Neuronal stem cell (in vitro differentiated cells): ENCODE results near the gene SYNDIG1.

Source experiments
- DNase-seq: peaks from one replicate; pipeline ENCODE4 v3.0.0-alpha.2; 2013; ENCODE audit warnings: low spot score
- H2AFZ ChIP-seq: one replicate; pipeline ENCODE4 v1.6.1; 2013; ENCODE audit warnings: mild to moderate bottlenecking, low read length, inconsistent platforms
- H2AK5ac ChIP-seq: 2 replicates; pipeline ENCODE4 v1.6.1; 2013; ENCODE audit warnings: low read depth, mild to moderate bottlenecking, inconsistent platforms, low read length, moderate library complexity, mixed read lengths
- H2BK120ac ChIP-seq: 2 replicates; pipeline ENCODE4 v1.6.1; 2013; ENCODE audit warnings: low read depth, mild to moderate bottlenecking, inconsistent platforms, low read length, moderate library complexity, mixed read lengths
- H2BK12ac ChIP-seq: one replicate; pipeline ENCODE4 v1.6.1; 2013; ENCODE audit warnings: low read length, inconsistent platforms
- H2BK15ac ChIP-seq: 2 replicates; pipeline ENCODE4 v1.6.1; 2013; ENCODE audit warnings: mild to moderate bottlenecking, low read length, inconsistent platforms, mixed read lengths
- H2BK5ac ChIP-seq: one replicate; pipeline ENCODE4 v1.6.1; 2013; ENCODE audit warnings: inconsistent platforms, mild to moderate bottlenecking, low read length, moderate library complexity
- H3K14ac ChIP-seq: one replicate; pipeline ENCODE4 v1.6.1; 2013; ENCODE audit warnings: low read length, inconsistent platforms
- H3K18ac ChIP-seq: 2 replicates; pipeline ENCODE4 v1.6.1; 2013; ENCODE audit warnings: low read length, inconsistent platforms
- H3K23ac ChIP-seq: 2 replicates; pipeline ENCODE4 v1.6.1; 2013; ENCODE audit warnings: low read depth, mild to moderate bottlenecking, mixed read lengths, low read length, inconsistent platforms; ENCODE audit not compliant: poor library complexity
- H3K27ac ChIP-seq: replicated peaks from 3 replicates; pipeline ENCODE4 v1.5.1; 2013; ENCODE audit warnings: low read length, inconsistent platforms
- H3K27me3 ChIP-seq, 3 experiments: 2 replicates each; pipeline ENCODE4 v1.6.1; 2013; ENCODE audit warnings: low read length in 3 of 3, mild to moderate bottlenecking in 2 of 3, inconsistent platforms in 1 of 3, low read depth in 1 of 3, mixed read lengths in 1 of 3, moderate library complexity in 1 of 3; ENCODE audit not compliant: control insufficient read depth in 3 of 3, insufficient read depth in 3 of 3
- H3K36me3 ChIP-seq, 2 donors: replicated peaks in 1 of 2; 2 replicates each; pipeline ENCODE4 v1.6.1; 2013; ENCODE audit warnings: low read length in 2 of 2; ENCODE audit not compliant: control insufficient read depth in 2 of 2, insufficient read depth in 2 of 2
- H3K4ac ChIP-seq: 2 replicates; pipeline ENCODE4 v1.6.1; 2013; ENCODE audit warnings: inconsistent platforms, mild to moderate bottlenecking, low read length, moderate library complexity
- H3K4me1 ChIP-seq, 2 donors: 1 replicate in 1 of 2; 2 replicates in 1 of 2; pipeline ENCODE4 v1.6.1; 2013; ENCODE audit warnings: low read length in 2 of 2, low read depth in 1 of 2; ENCODE audit not compliant: control insufficient read depth in 2 of 2, insufficient read depth in 1 of 2
- H3K4me2 ChIP-seq: one replicate; pipeline ENCODE4 v1.6.1; 2013; ENCODE audit warnings: mild to moderate bottlenecking, low read length, inconsistent platforms; ENCODE audit not compliant: insufficient read depth, poor library complexity, severe bottlenecking
- H3K4me3 ChIP-seq, 2 donors: 2 replicates each; pipeline ENCODE4 v1.5.1; 2013; ENCODE audit warnings: low read length in 2 of 2, mild to moderate bottlenecking in 2 of 2, inconsistent platforms in 1 of 2, moderate library complexity in 1 of 2
- H3K79me1 ChIP-seq: one replicate; pipeline ENCODE4 v1.6.1; 2013; ENCODE audit warnings: low read depth, mild to moderate bottlenecking, inconsistent platforms, low read length, moderate library complexity
- H3K9ac ChIP-seq: one replicate; pipeline ENCODE4 v1.6.1; 2013; ENCODE audit warnings: mild to moderate bottlenecking, low read depth, low read length, inconsistent platforms; ENCODE audit not compliant: poor library complexity
- H3K9me3 ChIP-seq, 2 donors: replicated peaks in 1 of 2; 2 replicates each; pipeline versions ENCODE3 to v1.6.1; 2013; ENCODE audit warnings: low read length in 2 of 2, mild to moderate bottlenecking in 2 of 2, inconsistent platforms in 1 of 2, low read depth in 1 of 2, mixed read lengths in 1 of 2, moderate library complexity in 1 of 2; ENCODE audit not compliant: control insufficient read depth in 2 of 2, insufficient read depth in 1 of 2
- H4K8ac ChIP-seq: one replicate; pipeline ENCODE4 v1.6.1; 2013; ENCODE audit warnings: low read depth, mild to moderate bottlenecking, inconsistent platforms, low read length, moderate library complexity
- H4K91ac ChIP-seq: one replicate; pipeline ENCODE4 v1.6.1; 2013; ENCODE audit warnings: low read length, low read depth, mild to moderate bottlenecking, inconsistent platforms; ENCODE audit not compliant: poor library complexity
- WGBS, 2 donors: extraction: QIAGEN DNeasy Blood & Tissue Kit; methylation state at CpG; one replicate each; pipeline ENCODE4 v1.1.7; 2013; ENCODE audit warnings: missing lambda C conversion rate in 2 of 2, mixed read lengths in 1 of 2; ENCODE audit not compliant: insufficient read length in 2 of 2, insufficient replicate concordance in 1 of 2; ENCODE audit errors: extremely low coverage in 2 of 2; 5-methylcytosine and 5-hydroxymethylcytosine counted together

Gene SYNDIG1

DNA sequence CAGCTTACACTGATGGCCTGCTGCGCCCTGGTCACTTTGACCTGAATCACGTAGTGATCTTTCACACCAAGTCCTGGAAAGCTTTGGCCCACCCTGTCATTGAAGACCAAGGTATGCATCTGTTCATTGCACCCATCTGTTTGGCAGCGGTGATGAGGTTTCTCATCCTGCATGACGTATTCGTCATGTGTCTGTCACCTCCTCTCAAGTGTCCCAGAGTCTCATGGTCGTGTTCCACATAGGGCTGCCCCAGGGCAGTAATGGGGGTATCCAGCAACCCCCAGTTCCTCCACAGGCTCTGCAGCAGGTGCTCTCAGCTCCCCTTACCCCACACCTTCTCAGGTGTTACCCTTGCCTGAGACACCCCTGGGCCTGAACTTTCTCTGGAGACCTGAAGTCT, 104.1 kb downstream of the SYNDIG1 start:
- no peak overlapping the region for H3K4ac ChIP-seq
- no peak overlapping the region for H2AFZ ChIP-seq
- no peaks in the 10 kb centered on the region for H3K27me3 ChIP-seq
- H3K18ac ChIP-seq = no peak overlapping the region
- no peaks in the 10 kb centered on the region for H3K36me3 ChIP-seq
- H3K23ac ChIP-seq = no peak overlapping the region
- no peak overlapping the region for H4K8ac ChIP-seq
- H3K79me1 ChIP-seq = no peaks in the 10 kb centered on the region
- no peak overlapping the region for H2BK120ac ChIP-seq
- H3K27ac ChIP-seq = no peak overlapping the region
- H2AK5ac ChIP-seq = no peak overlapping the region
- no peak overlapping the region for H3K4me3 ChIP-seq
- WGBS, 2 donors = no CpG with 5 or more reads among the region's 6 CpGs
- no peak overlapping the region for H4K91ac ChIP-seq
- H3K4me1 ChIP-seq = peaks cover 0 to 4% of the 10 kb centered on the region in 2 donors
- H3K14ac ChIP-seq = no peak overlapping the region
- no peak overlapping the region for H2BK5ac ChIP-seq
- no peak overlapping the region for H2BK15ac ChIP-seq
- no peak for DNase-seq
- no peak overlapping the region for H2BK12ac ChIP-seq
- no peaks in the 10 kb centered on the region for H3K9me3 ChIP-seq
- H3K4me2 ChIP-seq = no peak overlapping the region
- H3K9ac ChIP-seq = no peak overlapping the region

DNA sequence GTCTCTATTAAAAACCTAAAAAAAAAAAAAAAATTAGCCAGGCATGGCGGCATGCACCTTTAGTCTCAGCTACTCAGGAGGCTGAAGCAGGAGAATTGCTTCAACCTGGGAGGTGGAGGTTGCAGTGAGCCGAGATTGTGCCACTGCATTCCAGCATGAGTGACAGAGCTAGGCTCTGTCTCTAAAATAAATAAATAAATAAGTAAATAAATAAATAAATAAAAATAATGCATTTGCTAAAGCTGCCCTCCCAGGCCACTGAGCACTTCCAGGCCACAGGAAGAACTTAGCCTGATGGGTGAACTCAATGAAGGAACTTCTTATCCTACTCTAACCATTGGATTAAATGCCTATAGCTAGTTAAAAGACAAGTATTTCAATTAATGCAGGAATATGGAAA, 104.9 kb downstream of the SYNDIG1 start:
- no peaks in the 10 kb centered on the region for H3K79me1 ChIP-seq
- H3K14ac ChIP-seq = no peak overlapping the region
- H4K8ac ChIP-seq = no peak overlapping the region
- H2BK12ac ChIP-seq = no peak overlapping the region
- H3K4me3 ChIP-seq = no peak overlapping the region
- no peak overlapping the region for H3K4ac ChIP-seq
- H2AK5ac ChIP-seq = no peak overlapping the region
- no peak overlapping the region for H4K91ac ChIP-seq
- H3K9me3 ChIP-seq = no peaks in the 10 kb centered on the region
- H3K18ac ChIP-seq = no peak overlapping the region
- H2BK5ac ChIP-seq = no peak overlapping the region
- peaks cover 0 to 5% of the 10 kb centered on the region in 2 donors for H3K4me1 ChIP-seq
- H3K36me3 ChIP-seq = no peaks in the 10 kb centered on the region
- H3K9ac ChIP-seq = no peak overlapping the region
- no peak for DNase-seq
- H3K23ac ChIP-seq = no peak overlapping the region
- H2AFZ ChIP-seq = no peak overlapping the region
- no peak overlapping the region for H3K27ac ChIP-seq
- H3K27me3 ChIP-seq = no peaks in the 10 kb centered on the region
- no peak overlapping the region for H3K4me2 ChIP-seq
- H2BK120ac ChIP-seq = no peak overlapping the region
- no CpG with 5 or more reads among the region's 2 CpGs for WGBS, 2 donors
- no peak overlapping the region for H2BK15ac ChIP-seq

DNA sequence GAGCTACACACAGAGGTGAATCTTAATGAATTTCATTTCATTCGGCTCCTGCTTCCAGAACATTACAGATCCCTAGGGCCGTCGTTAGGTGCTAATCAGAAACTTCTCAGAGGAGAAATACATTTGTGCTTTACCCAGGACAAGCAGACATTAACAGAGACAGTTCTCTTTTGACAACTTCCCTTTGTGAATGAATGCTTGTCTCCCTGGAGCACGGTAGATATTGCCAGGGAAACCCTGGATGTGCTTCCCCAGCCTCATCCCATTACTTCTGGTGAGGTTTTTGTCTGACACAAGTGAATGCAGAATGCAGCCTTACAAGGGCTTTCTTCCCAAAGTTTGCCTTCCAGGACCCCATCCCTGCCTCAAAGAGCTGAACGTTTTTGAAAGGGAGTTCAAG, 105.4 kb downstream of the SYNDIG1 start:
- no peaks in the 10 kb centered on the region for H3K79me1 ChIP-seq

DNA sequence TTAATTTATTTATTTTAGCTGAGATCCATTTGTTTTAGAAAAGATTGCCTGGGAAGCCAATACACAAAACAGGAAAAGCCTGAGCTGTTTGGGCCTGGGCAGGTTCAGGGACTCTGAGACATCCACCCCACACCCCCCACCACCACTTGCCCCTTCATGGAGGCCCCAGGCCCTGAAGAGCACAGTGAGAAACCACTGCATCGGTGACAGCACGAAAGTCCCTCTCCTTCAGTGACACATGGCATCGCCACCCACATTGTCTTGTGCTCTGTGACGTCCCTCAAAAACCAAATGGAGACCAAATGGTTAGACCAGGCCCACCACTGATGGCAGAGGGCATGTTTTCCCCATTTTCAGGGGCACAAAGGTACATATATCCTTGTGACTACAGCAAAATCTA, 106.4 kb downstream of the SYNDIG1 start:
- no peak overlapping the region for H2BK12ac ChIP-seq
- H4K91ac ChIP-seq = no peak overlapping the region
- H3K18ac ChIP-seq = no peak overlapping the region
- H3K4ac ChIP-seq = no peak overlapping the region
- no peak overlapping the region for H2AFZ ChIP-seq
- H3K79me1 ChIP-seq = no peaks in the 10 kb centered on the region
- H3K4me3 ChIP-seq = no peak overlapping the region
- H3K9me3 ChIP-seq = no peaks in the 10 kb centered on the region
- no CpG with 5 or more reads among the region's 4 CpGs for WGBS, 2 donors
- H4K8ac ChIP-seq = no peak overlapping the region
- peaks cover 0 to 5% of the 10 kb centered on the region in 2 donors for H3K4me1 ChIP-seq
- H3K4me2 ChIP-seq = no peak overlapping the region
- H2AK5ac ChIP-seq = no peak overlapping the region
- no peak overlapping the region for H2BK120ac ChIP-seq
- no peak overlapping the region for H2BK5ac ChIP-seq
- H3K23ac ChIP-seq = peak overlapping the region; percentile 49
- H3K27ac ChIP-seq = no peak overlapping the region
- H3K27me3 ChIP-seq = no peaks in the 10 kb centered on the region
- no peak overlapping the region for H3K14ac ChIP-seq
- no peak overlapping the region for H3K9ac ChIP-seq
- no peak overlapping the region for H2BK15ac ChIP-seq
- H3K36me3 ChIP-seq = no peaks in the 10 kb centered on the region
- DNase-seq = no peak

More for the DNA sequence above, 105.4 kb downstream of the SYNDIG1 start:
- Histone ChIP-seq H3K4ac (no peak overlapping the region), H4K91ac (no peak overlapping the region), H3K9me3 (no peaks in the 10 kb centered on the region), H3K36me3 (no peaks in the 10 kb centered on the region), H3K18ac (no peak overlapping the region), H3K27me3 (no peaks in the 10 kb centered on the region), H3K27ac (no peak overlapping the region), H2BK120ac (no peak overlapping the region), H3K14ac (no peak overlapping the region), H4K8ac (no peak overlapping the region), H2BK15ac (no peak overlapping the region), H3K23ac (no peak overlapping the region), H3K9ac (no peak overlapping the region), H3K4me1 (peaks cover 0 to 5% of the 10 kb centered on the region in 2 donors), H2AK5ac (no peak overlapping the region), H3K4me2 (no peak overlapping the region), H3K4me3 (no peak overlapping the region), H2BK5ac (no peak overlapping the region), H2AFZ (no peak overlapping the region), H2BK12ac (no peak overlapping the region)
- DNase-seq = no peak
- WGBS, 2 donors = no CpG with 5 or more reads among the region's 5 CpGs
